GM12874 (cell line): Measurements from ENCODE around the gene CST3.

Experiments used
- CTCF ChIP-seq: IDR thresholded peaks from 2 replicates; pipeline ENCODE4 v1.5.1; 2011; ENCODE audit warnings: low read depth, mild to moderate bottlenecking, control low read depth, low read length, moderate library complexity; ENCODE audit not compliant: insufficient read depth

Gene CST3

GRCh38 chr20:23628402-23629016, 9.2 kb downstream of the CST3 start:
- no peak for TF ChIP-seq CTCF

- TF ChIP-seq CTCF, result no peak
Observed at GRCh38 chr20:23627501-23627900, 10.3 kb downstream of the CST3 start.

- no peak for TF ChIP-seq CTCF
Observed at GRCh38 chr20:23626040-23626620, 11.6 kb downstream of the CST3 start.

- TF ChIP-seq CTCF, result no peak
Observed at GRCh38 chr20:23625236-23625964, 12.4 kb downstream of the CST3 start.

GRCh38 chr20:23624324-23624691, 13.4 kb downstream of the CST3 start:
- no peak for TF ChIP-seq CTCF

GRCh38 chr20:23623666-23624323, 14.0 kb downstream of the CST3 start:
- no peak for TF ChIP-seq CTCF

GRCh38 chr20:23622839-23623343, 14.9 kb downstream of the CST3 start:
- no peak for TF ChIP-seq CTCF
